K562 (cell line): ENCODE measurements around the gene GCK. TPM values are rescaled to one million over a fixed set of nuclear protein-coding genes. Genes with fewer than 3 reads are reported as not detected.

Experiments used
- ATF3 ChIP-seq, 2 experiments: fragments of 450-650 bp in 1 of 2; sonication (generic) in 1 of 2; formaldehyde crosslinking in 1 of 2; IDR thresholded peaks in 1 of 2; conservative IDR thresholded peaks in 1 of 2; 2 replicates each; pipeline versions ENCODE4 v1.6.1 to v1.8.1; 2016 to 2023; ENCODE audit warnings: mild to moderate bottlenecking in 2 of 2, moderate library complexity in 2 of 2, inconsistent platforms in 1 of 2, missing genetic modification reagents in 1 of 2
- BMI1 ChIP-seq: fragments of 150-350 bp; IDR thresholded peaks from 2 replicates; pipeline ENCODE4 v1.6.1; 2014; ENCODE audit warnings: low read length
- CEBPZ ChIP-seq: fragments of 150-350 bp; IDR thresholded peaks from 2 replicates; pipeline ENCODE4 v1.6.1; 2014; ENCODE audit warnings: low read depth, mild to moderate bottlenecking, low read length, borderline replicate concordance
- FOXJ3 ChIP-seq: sonication (generic); formaldehyde crosslinking; IDR thresholded peaks from 2 replicates; pipeline ENCODE4 v1.4.0; 2020; ENCODE audit warnings: mild to moderate bottlenecking, missing genetic modification reagents
- GTF2F1 ChIP-seq: IDR thresholded peaks from 2 replicates; pipeline ENCODE4 v1.6.1; 2011; ENCODE audit warnings: low read depth, low read length, improper control_type of control experiment
- HNRNPH1 ChIP-seq: fragments of 200-400 bp; formaldehyde crosslinking; optimal IDR thresholded peaks from 2 replicates; pipeline ENCODE3; 2017; ENCODE audit warnings: low read depth, mild to moderate bottlenecking, low read length, moderate library complexity
- ID3 ChIP-seq, 2 experiments: fragments of 250-450 bp in 1 of 2; fragments of 450-650 bp in 1 of 2; sonication (Bioruptor Pico) in 1 of 2; IDR thresholded peaks; 2 replicates each; pipeline versions ENCODE4 v1.6.1 to v1.8.0; 2016 to 2021; ENCODE audit warnings: mild to moderate bottlenecking in 2 of 2, moderate library complexity in 2 of 2, missing compliant biosample characterization in 1 of 2, missing genetic modification characterization in 1 of 2
- KHSRP ChIP-seq: fragments of 450-650 bp; IDR thresholded peaks from 2 replicates; pipeline ENCODE4 v1.6.1; 2017
- MLX ChIP-seq, 2 experiments: fragments of 450-650 bp in 1 of 2; sonication (generic) in 1 of 2; formaldehyde crosslinking; conservative IDR thresholded peaks; 2 replicates each; pipeline versions ENCODE4 v1.4.0 to v1.8.1; 2020 to 2022; ENCODE audit warnings: mild to moderate bottlenecking in 1 of 2, missing genetic modification reagents in 1 of 2
- PHF21A ChIP-seq: fragments of 450-650 bp; IDR thresholded peaks from 2 replicates; pipeline ENCODE4 v1.6.1; 2017; ENCODE audit warnings: low read depth, borderline replicate concordance
- RBM17 ChIP-seq: fragments of 200-400 bp; formaldehyde crosslinking; IDR thresholded peaks from 2 replicates; pipeline ENCODE4 v1.6.1; 2017; ENCODE audit warnings: low read depth, mild to moderate bottlenecking, low read length, borderline replicate concordance
- RBM25 ChIP-seq: fragments of 200-400 bp; formaldehyde crosslinking; IDR thresholded peaks from 2 replicates; pipeline ENCODE4 v1.6.1; 2018; ENCODE audit warnings: low read length, low read depth, moderate library complexity; ENCODE audit not compliant: severe bottlenecking
- SMAD4 ChIP-seq: fragments of 250-450 bp; sonication (Bioruptor Pico); conservative IDR thresholded peaks from 2 replicates; pipeline ENCODE4 v1.8.0; 2021; ENCODE audit warnings: inconsistent platforms, mild to moderate bottlenecking, moderate library complexity
- SNAPC5 ChIP-seq: fragments of 250-450 bp; sonication (Bioruptor Pico); IDR thresholded peaks from 2 replicates; pipeline ENCODE4 v1.8.0; 2021; ENCODE audit warnings: moderate library complexity, mild to moderate bottlenecking, inconsistent platforms
- SNIP1 ChIP-seq: fragments of 450-650 bp; IDR thresholded peaks from 2 replicates; pipeline ENCODE4 v1.7.1; 2017; ENCODE audit warnings: low read depth, mild to moderate bottlenecking
- ZNF121 ChIP-seq: sonication (generic); formaldehyde crosslinking; conservative IDR thresholded peaks from 2 replicates; pipeline ENCODE4 v1.8.0; 2022; ENCODE audit warnings: missing genetic modification reagents
- ZNF253 ChIP-seq: fragments of 250-450 bp; sonication (Bioruptor Pico); conservative IDR thresholded peaks from 2 replicates; pipeline ENCODE4 v1.6.1; 2021; ENCODE audit warnings: mild to moderate bottlenecking
- ZNF512 ChIP-seq: IDR thresholded peaks from 2 replicates; pipeline ENCODE4 v1.6.1; 2016; ENCODE audit warnings: missing genetic modification characterization, missing compliant biosample characterization
- ZNF764 ChIP-seq: fragments of 250-450 bp; sonication (Bioruptor Pico); IDR thresholded peaks from 2 replicates; pipeline ENCODE4 v1.4.0; 2020; ENCODE audit warnings: low read depth, mild to moderate bottlenecking, moderate library complexity
- ZNF780A ChIP-seq: fragments of 250-450 bp; sonication (Bioruptor Pico); IDR thresholded peaks from 2 replicates; pipeline ENCODE4 v1.5.0; 2021; ENCODE audit warnings: mild to moderate bottlenecking
- polyA plus RNA-seq, 8 experiments: library from polyadenylated mRNA; depleted of rRNA in 4 of 8; stranded (reverse) in 5 of 8; unstranded in 3 of 8; fragments of >200 nt; fragmentation: Nextera tagmentation in 2 of 8; fragmentation: Illumina TruSeq in 1 of 8; extraction: Ambion mirVana in 2 of 8; extraction: Trizol in 1 of 8; gene quantifications; 2 replicates each; pipeline versions ENCODE4 v1.2.1 to v1.2.3, GENCODE V29; 2011 to 2014; ENCODE audit warnings: inconsistent platforms in 1 of 8, missing spikeins in 1 of 8
- total RNA-seq, 7 experiments: library from RNA; depleted of rRNA in 6 of 7; stranded (reverse); fragments of >200 nt in 6 of 7; fragmentation: Illumina TruSeq in 2 of 7; extraction: Trizol in 2 of 7; gene quantifications; 2 replicates each; pipeline versions ENCODE4 v1.2.1 to v1.2.3, GENCODE V29; 2011 to 2021; ENCODE audit warnings: low replicate concordance in 1 of 7

The GCK gene
- total and polyA plus RNA-seq, 9 of the 15 experiments (the other 6 are each of a cell fraction or from before 2014, with no cell fraction given), result 0.11 to 0.55 (median 0.16) TPM; not detected in 3

GRCh38 chr7:44200699-44201461 is 11.6 kb upstream of the GCK start, which contains the start of gene YKT6 (continued):
- TF ChIP-seq ATF3 (IDR thresholded peaks at IDR 0.05) (no peak), ATF3 (CRISPR knock-in tag; conservative IDR thresholded peaks at IDR 0.05) (no peak), RBM17 (no peak), KHSRP (no peak), HNRNPH1 (no peak), CEBPZ (no peak), ZNF512 (no peak), ID3 (CRISPR knock-in tag; IDR thresholded peaks at IDR 0.05) (no peak), ID3 (tag; IDR thresholded peaks at IDR 0.05) (no peak), GTF2F1 (no peak), FOXJ3 (CRISPR knock-in tag) (no peak), RBM25 (no peak), MLX (CRISPR knock-in tag; conservative IDR thresholded peaks at IDR 0.05) (no peak), ZNF253 (CRISPR knock-in tag) (no peak), SNAPC5 (CRISPR knock-in tag) (no peak), ZNF764 (no peak), SMAD4 (peak; percentile 44), ZNF121 (no peak), PHF21A (no peak), BMI1 (no peak), SNIP1 (no peak), ZNF780A (CRISPR knock-in tag) (no peak)
